Measurements from ENCODE around the gene AGFG1.

- no peak for TF ChIP-seq E2F5 (CRISPR knock-in tag; IDR thresholded peaks at IDR 0.05)
- no peak for TF ChIP-seq ATF3 (CRISPR knock-in tag; conservative IDR thresholded peaks at IDR 0.05)
- TF ChIP-seq NR2C2 (CRISPR knock-in tag; IDR thresholded peaks at IDR 0.05), result no peak
- TF ChIP-seq CTCF (IDR thresholded peaks at IDR 0.05), result no peak
- TF ChIP-seq SMAD4 (CRISPR knock-in tag; IDR thresholded peaks at IDR 0.05), result no peak
- no peak for TF ChIP-seq SP1 (CRISPR knock-in tag; conservative IDR thresholded peaks at IDR 0.05)
- TF ChIP-seq ATF2 (CRISPR knock-in tag; IDR thresholded peaks at IDR 0.05; ENCODE audit: borderline replicate concordance, low read depth), result no peak
Observed at GRCh38 chr2:227577555-227577954, 105.6 kb downstream of the AGFG1 start.
